GM23338 (cell line): ENCODE data around the gene JUNB. TPM values are rescaled to one million over a fixed set of nuclear protein-coding genes. Genes with fewer than 3 reads are reported as not detected.

Experiments
- ATAC-seq: fragments of 200-7000 bp; cut with Tn5 transposase; 3 replicates; pipeline ENCODE4 v1.9.1; 2020
- DNase-seq: peaks from one replicate; pipeline ENCODE4 v3.0.0-alpha.2; 2015; ENCODE audit warnings: low spot score
- H2AFZ ChIP-seq: fragments of 200-600 bp; sonication (generic); 2 replicates; pipeline ENCODE4 v1.8.0; 2016; ENCODE audit warnings: antibody characterized with exemption, mild to moderate bottlenecking, moderate library complexity
- H3F3A ChIP-seq: fragments of 200-600 bp; sonication (generic); replicated peaks from 2 replicates; pipeline ENCODE4 v1.8.0; 2017; ENCODE audit warnings: antibody characterized with exemption, mixed run types, low read depth
- H3K27ac ChIP-seq: fragments of 200-600 bp; sonication (generic); 2 replicates; pipeline ENCODE4 v1.6.1; 2016; ENCODE audit warnings: low read depth
- H3K27me3 ChIP-seq: fragments of 200-600 bp; sonication (generic); 2 replicates; pipeline ENCODE4 v1.8.0; 2016; ENCODE audit warnings: mild to moderate bottlenecking, mixed run types, moderate library complexity; ENCODE audit not compliant: insufficient read depth
- H3K36me3 ChIP-seq: fragments of 200-600 bp; sonication (generic); 2 replicates; pipeline ENCODE4 v1.8.0; 2016; ENCODE audit warnings: mild to moderate bottlenecking; ENCODE audit not compliant: insufficient read depth
- H3K4me1 ChIP-seq: fragments of 200-600 bp; sonication (generic); 2 replicates; pipeline ENCODE4 v1.8.0; 2016; ENCODE audit warnings: mild to moderate bottlenecking, moderate library complexity; ENCODE audit not compliant: insufficient read depth
- H3K4me2 ChIP-seq: fragments of 200-600 bp; sonication (generic); 2 replicates; pipeline ENCODE4 v1.7.1; 2017; ENCODE audit warnings: mixed run types
- H3K4me3 ChIP-seq: fragments of 200-600 bp; sonication (generic); 2 replicates; pipeline ENCODE4 v1.6.1; 2016; ENCODE audit warnings: mixed run types
- H3K79me2 ChIP-seq: fragments of 200-600 bp; sonication (generic); replicated peaks from 2 replicates; pipeline ENCODE4 v1.8.0; 2017; ENCODE audit warnings: mild to moderate bottlenecking; ENCODE audit not compliant: insufficient read depth
- H3K9me2 ChIP-seq: fragments of 200-600 bp; sonication (generic); 2 replicates; pipeline ENCODE4 v1.8.0; 2017; ENCODE audit not compliant: insufficient read depth
- H4K20me1 ChIP-seq: fragments of 200-600 bp; sonication (generic); replicated peaks from 2 replicates; pipeline ENCODE4 v1.8.0; 2017; ENCODE audit warnings: mild to moderate bottlenecking; ENCODE audit not compliant: insufficient read depth
- H3K27ac Mint-ChIP-seq: 2 replicates; pipeline ENCODE4 v1.8.0; 2020; ENCODE audit warnings: inconsistent platforms, mild to moderate bottlenecking, moderate library complexity, mixed read lengths
- H3K27me3 Mint-ChIP-seq: 3 replicates; pipeline ENCODE4 v1.8.0; 2022; ENCODE audit warnings: low read depth, mild to moderate bottlenecking, moderate library complexity, mixed read lengths, inconsistent platforms; ENCODE audit not compliant: insufficient read depth, poor library complexity
- H3K36me3 Mint-ChIP-seq: 3 replicates; pipeline ENCODE4 v1.8.0; 2021; ENCODE audit warnings: low read depth, mild to moderate bottlenecking, inconsistent platforms, moderate library complexity, mixed read lengths
- H3K4me1 Mint-ChIP-seq: 3 replicates; pipeline ENCODE4 v1.8.0; 2020; ENCODE audit warnings: mild to moderate bottlenecking, inconsistent platforms, mixed read lengths
- H3K4me3 Mint-ChIP-seq: 3 replicates; pipeline ENCODE4 v1.8.0; 2021; ENCODE audit warnings: moderate library complexity, mild to moderate bottlenecking, inconsistent platforms, mixed read lengths
- H3K9me3 Mint-ChIP-seq: 3 replicates; pipeline ENCODE4 v1.8.0; 2020; ENCODE audit warnings: moderate library complexity, mild to moderate bottlenecking, inconsistent platforms, mixed read lengths
- CREB1 ChIP-seq: fragments of 250-450 bp; sonication (Bioruptor Pico); IDR thresholded peaks from 2 replicates; pipeline ENCODE4 v1.5.0; 2020; ENCODE audit warnings: low read depth, mild to moderate bottlenecking, moderate library complexity
- JUNB ChIP-seq: IDR thresholded peaks from one replicate; pipeline ENCODE4 v1.6.1; 2016; ENCODE audit warnings: antibody characterized with exemption; ENCODE audit not compliant: unreplicated experiment
- POLR2AphosphoS5 ChIP-seq: IDR thresholded peaks from 2 replicates; pipeline ENCODE4 v1.6.1; 2016; ENCODE audit warnings: antibody characterized with exemption, low read depth
- ZNF462 ChIP-seq: fragments of 250-450 bp; sonication (Bioruptor Pico); IDR thresholded peaks from 2 replicates; pipeline ENCODE4 v1.5.0; 2020; ENCODE audit warnings: mild to moderate bottlenecking, moderate library complexity
- polyA plus RNA-seq: library from polyadenylated mRNA; unstranded; fragments of >200 nt; fragmentation: Nextera tagmentation; extraction: Ambion mirVana; gene quantifications from 2 replicates; pipeline ENCODE4 v1.2.1, GENCODE V29; 2016
- total RNA-seq: library from RNA; depleted of rRNA; stranded (reverse); fragments of >200 nt; shearing (Covaris generic); gene quantifications from 2 replicates; pipeline ENCODE4 v1.2.3, GENCODE V29; 2014

The JUNB gene
- total and polyA plus RNA-seq, 2 experiments from 2014 or later = 7.7 to 20.2 TPM

GRCh38 chr19:12801466-12802266 is 10.4 kb downstream of the JUNB start, which contains the start of the genes PRDX2 and THSD8:
PRDX2 (minus strand) TSS chr19:12801800; CDS start chr19:12801261, 539 bp downstream.
THSD8 (plus strand) TSS chr19:12802069; CDS start chr19:12802072, 3 bp downstream.
- Mint-ChIP-seq H3K4me1 (peaks cover 17% of the 10 kb centered on the region), H3K27me3 (peaks cover 7% of the 10 kb centered on the region)

More at GRCh38 chr19:12801466-12802266, 10.4 kb downstream of the JUNB start, which contains the start of the genes PRDX2 and THSD8:
- H3K36me3 ChIP-seq = peaks cover 9% of the 10 kb centered on the region; the same call in 1 of the 2 replicates
- H3K4me3 ChIP-seq = peak within 1 kb of the TSS; percentile 99
- H3K9me2 ChIP-seq = no peaks in the 10 kb centered on the region
- H3K27ac ChIP-seq = no peak within 1 kb of the TSS
- Mint-ChIP-seq H3K27ac (no peak within 1 kb of the TSS), H3K36me3 (peaks cover 45% of the 10 kb centered on the region), H3K9me3 (no peaks in the 10 kb centered on the region), H3K4me3 (peak within 1 kb of the TSS; percentile 93)
- TF ChIP-seq CREB1 (CRISPR knock-in tag) (peak; percentile 76), ZNF462 (no peak), POLR2AphosphoS5 (peak; percentile 96), JUNB (no peak)
- peaks cover 13% of the 10 kb centered on the region for H3K79me2 ChIP-seq
- DNase-seq = peak; percentile 94
- H3K4me2 ChIP-seq = peak within 1 kb of the TSS; percentile 97
- peaks cover 10% of the 10 kb centered on the region for H3K27me3 ChIP-seq
- no peaks in the 10 kb centered on the region for H4K20me1 ChIP-seq
- ATAC-seq = peak; percentile 71
- H2AFZ ChIP-seq = peak within 1 kb of the TSS; percentile 97
- H3K4me1 ChIP-seq = peaks cover 11% of the 10 kb centered on the region; the same call in 1 of the 2 replicates
- peaks cover 22% of the 10 kb centered on the region for H3F3A ChIP-seq
